H1 (cell line): ENCODE data around the gene ATXN7L3B. TPM values are rescaled to one million over a fixed set of nuclear protein-coding genes. Genes with fewer than 3 reads are reported as not detected.

ENCODE experiments used
- polyA plus RNA-seq, 7 experiments: library from polyadenylated mRNA; depleted of rRNA in 3 of 7; stranded (reverse) in 5 of 7; unstranded in 2 of 7; fragments of >200 nt in 5 of 7; fragments of 200-250 nt in 2 of 7; gene quantifications; 1 replicate in 5 of 7; 2 replicates in 1 of 7; 4 replicates in 1 of 7; pipeline versions ENCODE4 v1.2.1 to v1.2.3, GENCODE V29; 2011 to 2013; ENCODE audit warnings: missing spikeins in 2 of 7, mixed read lengths in 2 of 7
- total RNA-seq: library from RNA; stranded (reverse); fragmentation: NEBNext Ultra II Directional; extraction: Animal tissue kit (Norgen Biotek cat#: 25700); gene quantifications from 2 replicates; pipeline ENCODE4 v1.2.1, GENCODE V29; 2021
- TF ChIP-seq, protein P1 (sequence below): fragments of 300-600 bp; sonication (generic); IDR thresholded peaks from 2 replicates; pipeline ENCODE4 v1.7.1; 2012; ENCODE audit warnings: low read length, moderate library complexity, mild to moderate bottlenecking, inconsistent platforms; ENCODE audit not compliant: insufficient replicate concordance

The ATXN7L3B gene
- total and polyA plus RNA-seq, 2 of the 8 experiments (the other 6 are each of a cell fraction or from before 2014, with no cell fraction given) = 23.7 to 39.9 TPM

DNA sequence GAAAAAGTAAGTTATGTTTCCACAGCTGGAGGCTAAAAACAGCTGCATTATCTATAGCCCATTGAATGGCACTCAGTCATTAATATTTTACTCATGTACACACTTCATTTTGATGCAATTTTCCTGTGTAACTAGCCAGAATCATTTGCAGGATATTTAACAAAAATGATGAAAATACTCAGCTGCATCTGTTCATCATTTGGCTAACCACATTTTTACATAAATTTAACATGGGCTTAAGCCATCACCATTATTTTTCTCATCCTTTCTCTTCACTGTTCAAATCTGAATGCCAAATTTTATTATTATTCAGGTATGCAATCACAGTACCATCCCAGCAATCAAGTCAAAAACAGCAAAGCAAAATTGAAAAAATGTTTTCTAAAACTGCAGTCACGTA is 41.8 kb downstream of the ATXN7L3B start (continued):
- TF ChIP-seq, protein P1, sequence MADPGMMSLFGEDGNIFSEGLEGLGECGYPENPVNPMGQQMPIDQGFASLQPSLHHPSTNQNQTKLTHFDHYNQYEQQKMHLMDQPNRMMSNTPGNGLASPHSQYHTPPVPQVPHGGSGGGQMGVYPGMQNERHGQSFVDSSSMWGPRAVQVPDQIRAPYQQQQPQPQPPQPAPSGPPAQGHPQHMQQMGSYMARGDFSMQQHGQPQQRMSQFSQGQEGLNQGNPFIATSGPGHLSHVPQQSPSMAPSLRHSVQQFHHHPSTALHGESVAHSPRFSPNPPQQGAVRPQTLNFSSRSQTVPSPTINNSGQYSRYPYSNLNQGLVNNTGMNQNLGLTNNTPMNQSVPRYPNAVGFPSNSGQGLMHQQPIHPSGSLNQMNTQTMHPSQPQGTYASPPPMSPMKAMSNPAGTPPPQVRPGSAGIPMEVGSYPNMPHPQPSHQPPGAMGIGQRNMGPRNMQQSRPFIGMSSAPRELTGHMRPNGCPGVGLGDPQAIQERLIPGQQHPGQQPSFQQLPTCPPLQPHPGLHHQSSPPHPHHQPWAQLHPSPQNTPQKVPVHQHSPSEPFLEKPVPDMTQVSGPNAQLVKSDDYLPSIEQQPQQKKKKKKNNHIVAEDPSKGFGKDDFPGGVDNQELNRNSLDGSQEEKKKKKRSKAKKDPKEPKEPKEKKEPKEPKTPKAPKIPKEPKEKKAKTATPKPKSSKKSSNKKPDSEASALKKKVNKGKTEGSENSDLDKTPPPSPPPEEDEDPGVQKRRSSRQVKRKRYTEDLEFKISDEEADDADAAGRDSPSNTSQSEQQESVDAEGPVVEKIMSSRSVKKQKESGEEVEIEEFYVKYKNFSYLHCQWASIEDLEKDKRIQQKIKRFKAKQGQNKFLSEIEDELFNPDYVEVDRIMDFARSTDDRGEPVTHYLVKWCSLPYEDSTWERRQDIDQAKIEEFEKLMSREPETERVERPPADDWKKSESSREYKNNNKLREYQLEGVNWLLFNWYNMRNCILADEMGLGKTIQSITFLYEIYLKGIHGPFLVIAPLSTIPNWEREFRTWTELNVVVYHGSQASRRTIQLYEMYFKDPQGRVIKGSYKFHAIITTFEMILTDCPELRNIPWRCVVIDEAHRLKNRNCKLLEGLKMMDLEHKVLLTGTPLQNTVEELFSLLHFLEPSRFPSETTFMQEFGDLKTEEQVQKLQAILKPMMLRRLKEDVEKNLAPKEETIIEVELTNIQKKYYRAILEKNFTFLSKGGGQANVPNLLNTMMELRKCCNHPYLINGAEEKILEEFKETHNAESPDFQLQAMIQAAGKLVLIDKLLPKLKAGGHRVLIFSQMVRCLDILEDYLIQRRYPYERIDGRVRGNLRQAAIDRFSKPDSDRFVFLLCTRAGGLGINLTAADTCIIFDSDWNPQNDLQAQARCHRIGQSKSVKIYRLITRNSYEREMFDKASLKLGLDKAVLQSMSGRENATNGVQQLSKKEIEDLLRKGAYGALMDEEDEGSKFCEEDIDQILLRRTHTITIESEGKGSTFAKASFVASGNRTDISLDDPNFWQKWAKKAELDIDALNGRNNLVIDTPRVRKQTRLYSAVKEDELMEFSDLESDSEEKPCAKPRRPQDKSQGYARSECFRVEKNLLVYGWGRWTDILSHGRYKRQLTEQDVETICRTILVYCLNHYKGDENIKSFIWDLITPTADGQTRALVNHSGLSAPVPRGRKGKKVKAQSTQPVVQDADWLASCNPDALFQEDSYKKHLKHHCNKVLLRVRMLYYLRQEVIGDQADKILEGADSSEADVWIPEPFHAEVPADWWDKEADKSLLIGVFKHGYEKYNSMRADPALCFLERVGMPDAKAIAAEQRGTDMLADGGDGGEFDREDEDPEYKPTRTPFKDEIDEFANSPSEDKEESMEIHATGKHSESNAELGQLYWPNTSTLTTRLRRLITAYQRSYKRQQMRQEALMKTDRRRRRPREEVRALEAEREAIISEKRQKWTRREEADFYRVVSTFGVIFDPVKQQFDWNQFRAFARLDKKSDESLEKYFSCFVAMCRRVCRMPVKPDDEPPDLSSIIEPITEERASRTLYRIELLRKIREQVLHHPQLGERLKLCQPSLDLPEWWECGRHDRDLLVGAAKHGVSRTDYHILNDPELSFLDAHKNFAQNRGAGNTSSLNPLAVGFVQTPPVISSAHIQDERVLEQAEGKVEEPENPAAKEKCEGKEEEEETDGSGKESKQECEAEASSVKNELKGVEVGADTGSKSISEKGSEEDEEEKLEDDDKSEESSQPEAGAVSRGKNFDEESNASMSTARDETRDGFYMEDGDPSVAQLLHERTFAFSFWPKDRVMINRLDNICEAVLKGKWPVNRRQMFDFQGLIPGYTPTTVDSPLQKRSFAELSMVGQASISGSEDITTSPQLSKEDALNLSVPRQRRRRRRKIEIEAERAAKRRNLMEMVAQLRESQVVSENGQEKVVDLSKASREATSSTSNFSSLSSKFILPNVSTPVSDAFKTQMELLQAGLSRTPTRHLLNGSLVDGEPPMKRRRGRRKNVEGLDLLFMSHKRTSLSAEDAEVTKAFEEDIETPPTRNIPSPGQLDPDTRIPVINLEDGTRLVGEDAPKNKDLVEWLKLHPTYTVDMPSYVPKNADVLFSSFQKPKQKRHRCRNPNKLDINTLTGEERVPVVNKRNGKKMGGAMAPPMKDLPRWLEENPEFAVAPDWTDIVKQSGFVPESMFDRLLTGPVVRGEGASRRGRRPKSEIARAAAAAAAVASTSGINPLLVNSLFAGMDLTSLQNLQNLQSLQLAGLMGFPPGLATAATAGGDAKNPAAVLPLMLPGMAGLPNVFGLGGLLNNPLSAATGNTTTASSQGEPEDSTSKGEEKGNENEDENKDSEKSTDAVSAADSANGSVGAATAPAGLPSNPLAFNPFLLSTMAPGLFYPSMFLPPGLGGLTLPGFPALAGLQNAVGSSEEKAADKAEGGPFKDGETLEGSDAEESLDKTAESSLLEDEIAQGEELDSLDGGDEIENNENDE = no peak
